GM18526 (cell line): ENCODE data around the gene CCM2.

ENCODE experiments used
- POLR2A ChIP-seq: IDR thresholded peaks from 3 replicates; pipeline ENCODE4 v1.6.1; 2011; ENCODE audit not compliant: insufficient read length; ENCODE audit errors: extremely low read depth

CCM2 gene

DNA sequence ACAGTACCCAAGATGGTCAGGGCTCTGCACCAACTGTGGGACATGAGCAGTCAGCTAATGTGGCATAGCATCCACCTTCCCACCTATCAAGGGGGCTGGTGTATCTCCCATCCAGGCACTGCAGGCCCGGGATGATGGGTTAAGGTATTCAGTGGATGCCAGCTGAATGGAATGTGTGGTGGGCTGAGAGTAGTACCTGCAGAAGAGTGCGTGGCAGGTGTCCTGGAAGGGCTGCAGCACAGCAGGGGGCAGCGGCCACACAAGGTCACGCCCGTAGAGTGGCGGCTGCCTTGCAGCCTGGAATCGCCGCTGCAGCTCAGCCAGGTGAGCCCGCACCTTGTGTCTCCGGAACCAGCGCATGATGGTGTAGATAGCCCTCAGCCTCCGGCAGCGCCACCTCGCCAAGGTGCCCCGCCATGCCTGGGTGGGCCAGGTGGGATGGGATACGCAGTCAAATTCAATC is 34.5 kb upstream of the CCM2 start:
- no peak for TF ChIP-seq POLR2A

DNA sequence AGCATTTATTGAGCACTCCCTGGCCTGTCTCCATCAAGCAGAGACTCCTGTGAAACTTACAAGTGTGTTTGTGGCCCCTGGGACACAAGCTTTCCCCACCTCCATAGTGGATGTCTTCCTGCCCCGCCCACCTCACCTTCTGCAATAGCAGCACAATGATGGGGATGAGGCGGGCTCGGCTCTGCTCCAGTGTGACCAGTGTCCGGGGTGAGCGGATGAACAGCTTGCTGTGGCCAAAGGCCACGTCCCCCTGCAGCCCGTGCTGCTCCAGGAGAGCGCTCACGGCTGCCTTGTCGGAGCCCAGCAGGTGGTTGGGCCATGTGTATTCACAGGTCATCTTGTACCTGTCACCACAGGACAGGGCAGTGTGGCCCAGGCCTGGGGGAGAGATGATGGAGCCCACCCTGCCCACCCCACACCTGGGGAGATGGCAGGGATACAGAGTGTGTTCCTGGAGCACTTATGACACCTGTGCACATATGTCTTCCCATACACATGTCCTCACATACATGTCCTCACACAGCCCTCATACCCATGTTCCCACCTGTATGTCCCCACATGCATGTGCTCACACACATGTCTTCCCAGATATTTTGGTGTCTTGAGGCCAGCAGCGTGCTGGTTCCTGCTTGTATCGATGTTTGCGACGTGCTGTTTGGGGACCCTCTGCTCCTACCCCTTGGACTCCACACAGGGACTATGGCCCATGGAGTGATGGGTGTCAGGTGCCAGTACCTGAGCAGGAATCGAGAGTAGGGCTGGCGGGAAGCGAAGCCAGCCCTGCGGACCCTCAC is 33.9 kb upstream of the CCM2 start:
- peak; percentile 27 for TF ChIP-seq POLR2A

GRCh38 chr7:44966731-44967538 is 33.1 kb upstream of the CCM2 start:
- no peak for TF ChIP-seq POLR2A

- TF ChIP-seq POLR2A = no peak
Observed at GRCh38 chr7:44967571-44968446, 32.2 kb upstream of the CCM2 start.

GRCh38 chr7:44969049-44969700 is 30.8 kb upstream of the CCM2 start:
- no peak for TF ChIP-seq POLR2A

DNA sequence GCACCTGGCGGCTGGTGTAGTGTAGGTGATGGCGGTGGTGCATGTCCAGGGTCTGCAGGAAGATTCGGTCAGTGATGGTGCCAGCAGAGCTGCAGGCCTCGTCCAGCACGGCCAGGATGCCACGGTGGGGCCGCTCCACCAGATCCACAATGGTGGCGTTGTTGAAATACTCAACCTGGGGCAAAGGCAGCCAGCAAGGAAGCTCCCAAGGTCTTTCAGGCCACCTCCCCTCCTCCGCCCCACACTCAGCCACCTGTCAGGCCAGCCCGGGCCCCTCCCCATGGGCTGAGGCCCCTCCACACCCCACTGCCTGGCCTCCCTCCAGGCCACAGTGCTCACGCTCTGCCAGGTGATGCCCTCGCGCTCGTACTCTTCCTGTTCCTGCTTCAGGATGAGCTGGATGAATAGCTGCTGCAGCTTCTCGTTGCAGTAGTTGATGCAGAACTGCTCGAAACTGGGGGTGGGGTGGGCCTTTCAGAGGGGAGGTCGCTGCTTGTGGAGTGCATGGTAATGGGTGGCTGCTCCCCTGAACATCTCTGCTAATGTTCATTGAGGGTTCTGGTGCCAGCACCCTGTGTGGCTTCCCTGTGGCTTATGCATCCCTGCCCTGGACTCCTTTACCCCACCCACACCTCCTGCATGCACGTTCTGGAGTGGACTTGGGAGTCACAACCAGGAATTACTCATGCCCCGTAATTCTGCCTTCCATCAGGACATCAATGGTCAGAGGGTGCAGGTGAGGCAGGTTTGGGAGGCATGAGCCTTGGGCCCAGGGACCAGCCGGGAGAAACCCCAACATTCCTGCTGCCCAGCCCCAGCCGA is 30.1 kb upstream of the CCM2 start:
- TF ChIP-seq POLR2A = no peak

DNA sequence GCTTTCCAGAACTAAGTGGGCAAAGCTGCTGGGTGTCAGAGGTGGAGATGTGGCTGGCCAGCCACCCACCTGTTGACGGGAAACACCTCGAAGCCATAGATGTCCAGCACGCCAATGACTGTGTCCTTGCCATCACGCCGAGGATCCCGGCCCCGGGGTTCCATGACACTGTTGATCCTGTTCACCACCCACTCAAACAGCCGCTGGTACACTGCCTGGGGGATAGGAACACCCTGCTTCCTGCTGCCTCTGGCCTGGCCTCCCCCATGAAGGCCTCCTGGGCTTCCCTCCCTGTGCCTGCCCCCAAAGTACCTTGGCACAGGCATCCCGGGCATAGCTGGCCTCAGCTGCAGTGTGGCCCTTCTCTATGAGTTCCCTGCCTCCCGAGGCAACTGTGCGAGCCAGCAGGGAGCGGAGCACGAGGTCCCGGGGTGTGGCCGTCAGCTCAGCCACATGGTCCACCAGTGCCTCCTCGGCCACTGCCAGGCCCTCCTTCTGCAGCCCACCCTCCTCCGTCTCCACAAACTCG is 29.4 kb upstream of the CCM2 start:
- TF ChIP-seq POLR2A = no peak

DNA sequence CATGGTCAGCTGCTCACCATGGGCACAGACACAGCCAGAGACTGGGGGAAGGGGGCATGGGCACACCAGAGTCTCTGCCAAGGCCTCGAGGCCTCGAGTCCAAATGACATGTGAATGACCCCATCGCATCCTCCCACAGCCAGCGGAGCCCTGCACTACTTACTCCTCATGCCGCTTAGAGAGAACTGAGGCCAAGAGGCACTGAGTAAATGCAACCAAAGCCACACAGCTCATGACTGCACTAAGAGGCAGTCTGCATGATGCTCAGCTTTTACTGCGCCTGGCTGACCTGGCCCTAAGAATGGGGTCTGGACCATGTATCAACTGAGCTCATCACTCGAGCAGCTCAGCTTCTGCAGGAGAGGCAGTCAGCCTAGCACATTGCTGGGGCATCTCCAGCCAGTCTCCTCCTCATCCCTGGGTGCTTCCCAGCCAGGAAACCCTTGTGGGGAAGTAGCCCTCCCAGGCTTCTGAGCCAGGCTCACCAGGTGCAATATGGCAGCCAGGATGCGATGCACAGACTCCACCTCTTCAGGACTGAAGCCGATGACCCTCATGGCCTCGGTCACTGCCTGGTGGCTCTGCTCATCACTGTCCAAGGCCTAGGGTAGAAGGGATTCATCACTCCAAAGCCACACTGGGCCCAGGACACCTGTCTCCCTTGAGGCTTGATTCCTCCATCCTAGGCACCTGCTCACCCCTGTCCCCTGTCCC is 28.7 kb upstream of the CCM2 start:
- no peak for TF ChIP-seq POLR2A

DNA sequence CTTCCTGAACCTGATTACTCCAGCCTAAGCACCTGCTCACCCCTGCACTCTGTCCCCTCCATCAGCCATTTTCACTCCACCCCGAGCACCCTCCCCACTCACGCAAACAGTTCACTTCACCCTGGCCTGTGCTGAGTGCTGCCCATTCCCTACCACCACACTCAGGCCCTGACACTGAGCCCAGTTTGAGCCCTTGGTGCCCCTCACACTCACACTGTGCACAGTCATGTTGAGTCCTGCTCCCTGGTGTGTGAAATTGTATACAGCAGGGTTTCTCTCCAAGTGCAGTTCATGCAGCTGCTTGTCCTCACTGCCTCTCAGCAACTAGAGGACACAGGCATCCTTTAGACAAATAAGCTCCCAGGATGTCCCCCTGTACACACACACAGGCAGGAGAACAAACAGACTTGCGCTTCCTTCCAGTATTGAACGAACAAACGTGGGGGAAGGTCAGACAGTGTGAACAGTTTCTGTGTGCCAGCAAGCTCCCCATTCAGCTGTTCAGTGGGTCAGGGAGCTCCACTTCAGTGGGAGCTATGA is 28.0 kb upstream of the CCM2 start:
- peak; percentile 19 for TF ChIP-seq POLR2A

DNA sequence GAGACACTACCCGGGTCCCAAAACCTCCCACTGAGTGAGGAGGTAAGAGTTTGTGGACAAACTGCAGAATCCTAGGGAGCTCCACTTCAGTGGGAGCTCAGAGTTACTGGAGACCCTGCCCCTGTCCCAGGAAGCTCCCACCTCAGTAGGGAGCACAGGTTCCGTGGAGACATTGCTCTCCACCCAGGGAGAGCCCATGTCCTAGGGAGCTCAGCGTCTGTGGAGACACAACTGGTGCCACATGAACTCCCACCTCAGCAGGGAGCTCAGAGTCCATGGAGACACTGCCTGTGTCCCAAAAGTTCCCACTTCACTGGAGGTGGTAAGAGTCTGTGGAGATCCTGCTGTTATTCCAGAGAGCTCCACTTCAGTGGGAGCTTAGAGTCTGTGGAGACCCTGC is 27.4 kb upstream of the CCM2 start:
- TF ChIP-seq POLR2A = no peak

DNA sequence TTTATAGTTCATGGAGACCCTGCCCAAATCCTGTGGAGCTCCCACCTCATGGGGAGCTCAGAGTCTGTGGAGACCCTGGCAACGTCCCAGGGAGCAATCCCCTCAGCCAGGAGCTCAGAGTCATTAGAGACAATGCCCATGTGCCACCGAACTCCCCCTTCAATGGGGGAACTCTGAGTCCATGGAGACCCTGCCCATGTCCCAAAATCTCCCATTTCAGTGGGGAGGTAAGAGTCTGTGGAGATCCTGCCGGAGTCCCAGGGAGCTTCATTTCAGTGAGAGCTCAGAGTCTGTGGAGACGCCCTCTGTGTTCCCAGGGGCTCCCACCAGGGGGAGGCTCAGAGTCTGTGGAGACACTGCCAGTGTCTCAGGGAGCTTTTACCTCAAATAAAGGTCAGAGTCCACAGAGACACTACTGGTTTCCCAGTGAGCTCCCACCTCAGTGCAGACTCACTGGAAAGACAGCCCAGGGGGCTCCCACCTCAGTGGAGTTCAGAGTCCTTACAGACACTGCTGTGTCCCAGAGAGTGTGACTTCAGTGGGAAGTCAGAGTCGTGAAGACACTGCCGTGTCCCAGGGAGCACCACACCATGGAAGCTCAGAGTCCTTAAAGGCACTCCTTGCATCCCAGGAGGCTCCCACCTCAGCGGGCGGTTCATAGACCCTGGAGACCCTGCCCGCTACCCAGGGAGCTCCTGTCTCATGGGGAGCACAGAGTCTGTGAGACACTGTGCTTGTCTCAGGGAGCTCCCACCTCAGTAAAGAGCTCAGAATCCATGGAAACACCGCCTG is 26.2 kb upstream of the CCM2 start:
- TF ChIP-seq POLR2A = no peak

DNA sequence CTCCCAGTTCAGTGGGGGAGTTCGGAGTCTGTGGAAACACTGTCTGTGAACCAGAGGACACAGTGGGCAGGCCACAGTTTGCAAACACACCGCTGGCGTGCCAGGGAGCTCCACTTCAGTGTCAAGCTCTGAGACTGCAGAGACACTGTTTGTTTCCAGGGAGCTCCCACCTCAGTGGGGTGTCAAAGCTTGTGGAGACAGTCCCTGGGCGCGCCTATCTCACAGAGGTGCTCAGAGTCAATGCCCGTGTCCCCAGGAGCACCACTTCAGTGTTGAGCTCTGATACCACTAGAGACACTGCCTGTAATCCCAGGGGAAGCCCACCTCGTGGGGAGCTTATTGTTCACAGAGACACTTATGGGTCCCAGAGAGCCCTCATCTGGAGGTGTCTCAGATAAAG is 25.5 kb upstream of the CCM2 start:
- TF ChIP-seq POLR2A = no peak
